ENCODE data around the gene THUMPD2. TPM values are rescaled to one million over a fixed set of nuclear protein-coding genes. Genes with fewer than 3 reads are reported as not detected.
"Not testable (repeated sequence)": the region's sequence is repeated elsewhere in the genome, so short reads cannot be mapped to it uniquely, and the experiment has no call there.

Gene THUMPD2
- polyA plus RNA-seq, 1 donor from 2014 or later: 24.7 TPM

DNA sequence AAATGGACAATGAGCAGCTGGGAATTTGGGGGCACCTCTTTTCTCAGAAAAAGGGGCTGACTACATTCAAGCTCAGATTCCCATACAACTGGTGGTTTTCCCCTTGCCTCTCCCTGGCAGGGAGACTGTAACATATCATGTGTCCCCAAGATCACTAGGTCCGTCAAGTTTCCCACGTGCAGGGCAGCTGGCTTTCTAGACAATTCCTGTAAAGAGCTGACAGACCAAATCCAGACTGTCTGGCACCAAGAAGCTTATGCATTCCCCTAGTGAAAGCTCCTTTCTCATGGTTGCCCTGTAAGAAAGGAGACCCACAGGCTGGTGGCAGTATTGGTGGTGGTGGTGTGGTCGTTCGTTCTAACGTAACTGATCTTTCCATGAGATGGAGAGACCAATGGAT lies 48.8 kb downstream of the THUMPD2 start:
- no peak for TF ChIP-seq CTCF (IDR thresholded peaks at IDR 0.05; ENCODE audit: poor library complexity, severe bottlenecking)
- TF ChIP-seq, protein P1, sequence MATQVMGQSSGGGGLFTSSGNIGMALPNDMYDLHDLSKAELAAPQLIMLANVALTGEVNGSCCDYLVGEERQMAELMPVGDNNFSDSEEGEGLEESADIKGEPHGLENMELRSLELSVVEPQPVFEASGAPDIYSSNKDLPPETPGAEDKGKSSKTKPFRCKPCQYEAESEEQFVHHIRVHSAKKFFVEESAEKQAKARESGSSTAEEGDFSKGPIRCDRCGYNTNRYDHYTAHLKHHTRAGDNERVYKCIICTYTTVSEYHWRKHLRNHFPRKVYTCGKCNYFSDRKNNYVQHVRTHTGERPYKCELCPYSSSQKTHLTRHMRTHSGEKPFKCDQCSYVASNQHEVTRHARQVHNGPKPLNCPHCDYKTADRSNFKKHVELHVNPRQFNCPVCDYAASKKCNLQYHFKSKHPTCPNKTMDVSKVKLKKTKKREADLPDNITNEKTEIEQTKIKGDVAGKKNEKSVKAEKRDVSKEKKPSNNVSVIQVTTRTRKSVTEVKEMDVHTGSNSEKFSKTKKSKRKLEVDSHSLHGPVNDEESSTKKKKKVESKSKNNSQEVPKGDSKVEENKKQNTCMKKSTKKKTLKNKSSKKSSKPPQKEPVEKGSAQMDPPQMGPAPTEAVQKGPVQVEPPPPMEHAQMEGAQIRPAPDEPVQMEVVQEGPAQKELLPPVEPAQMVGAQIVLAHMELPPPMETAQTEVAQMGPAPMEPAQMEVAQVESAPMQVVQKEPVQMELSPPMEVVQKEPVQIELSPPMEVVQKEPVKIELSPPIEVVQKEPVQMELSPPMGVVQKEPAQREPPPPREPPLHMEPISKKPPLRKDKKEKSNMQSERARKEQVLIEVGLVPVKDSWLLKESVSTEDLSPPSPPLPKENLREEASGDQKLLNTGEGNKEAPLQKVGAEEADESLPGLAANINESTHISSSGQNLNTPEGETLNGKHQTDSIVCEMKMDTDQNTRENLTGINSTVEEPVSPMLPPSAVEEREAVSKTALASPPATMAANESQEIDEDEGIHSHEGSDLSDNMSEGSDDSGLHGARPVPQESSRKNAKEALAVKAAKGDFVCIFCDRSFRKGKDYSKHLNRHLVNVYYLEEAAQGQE (IDR thresholded peaks at IDR 0.05; ENCODE audit: borderline replicate concordance): no peak
- TF ChIP-seq EP300 (conservative IDR thresholded peaks at IDR 0.05; ENCODE audit: poor library complexity, severe bottlenecking): no peak
- no peak for TF ChIP-seq EZH2 (IDR thresholded peaks at IDR 0.05; ENCODE audit: borderline replicate concordance, insufficient read depth, low read length, poor library complexity, severe bottlenecking)
- no peak for TF ChIP-seq POLR2AphosphoS5 (IDR thresholded peaks at IDR 0.05)
- TF ChIP-seq RAD21 (conservative IDR thresholded peaks at IDR 0.05): no peak
- TF ChIP-seq TAF1 (IDR thresholded peaks at IDR 0.05; ENCODE audit: low read depth): no peak
- no peak for TF ChIP-seq MXI1 (conservative IDR thresholded peaks at IDR 0.05; ENCODE audit: poor library complexity, severe bottlenecking)
- no peak for TF ChIP-seq SMC3 (conservative IDR thresholded peaks at IDR 0.05; ENCODE audit: poor library complexity)
- Histone ChIP-seq H3K27me3 (ENCODE audit: insufficient read depth, low read depth, low read length) (no peaks in the 10 kb centered on the region), H3K4me2 (ENCODE audit: low read length) (no peak overlapping the region), H3K9me3 (ENCODE audit: low read length) (no peaks in the 10 kb centered on the region), H3K79me2 (replicated peaks; ENCODE audit: insufficient read depth, low read length) (no peaks in the 10 kb centered on the region), H3F3A (ENCODE audit: insufficient read depth, low read length, poor library complexity, severe bottlenecking) (no peaks in the 10 kb centered on the region), H3K27ac (ENCODE audit: low read length) (no peak overlapping the region), H2AFZ (ENCODE audit: low read depth, low read length) (no peak overlapping the region), H3K36me3 (ENCODE audit: insufficient read depth, low read length) (no peaks in the 10 kb centered on the region), H3K9me2 (ENCODE audit: insufficient read depth, low read length) (no peaks in the 10 kb centered on the region), H4K20me1 (ENCODE audit: insufficient read depth) (no peaks in the 10 kb centered on the region), H3K4me3 (ENCODE audit: low read length) (no peak overlapping the region), H3K9ac (ENCODE audit: low read length) (no peak overlapping the region)

GRCh38 chr2:39728941-39729351 lies 50.1 kb downstream of the THUMPD2 start:
- Histone ChIP-seq H3K9ac (ENCODE audit: low read length) (no peak overlapping the region), H2AFZ (ENCODE audit: low read depth, low read length) (no peak overlapping the region), H3K27ac (ENCODE audit: low read length) (no peak overlapping the region), H3K4me2 (ENCODE audit: low read length) (no peak overlapping the region), H3K27me3 (ENCODE audit: insufficient read depth, low read depth, low read length) (no peaks in the 10 kb centered on the region), H4K20me1 (ENCODE audit: insufficient read depth) (no peaks in the 10 kb centered on the region), H3K4me3 (ENCODE audit: low read length) (no peak overlapping the region), H3K9me3 (ENCODE audit: low read length) (no peaks in the 10 kb centered on the region), H3K79me2 (replicated peaks; ENCODE audit: insufficient read depth, low read length) (no peaks in the 10 kb centered on the region), H3F3A (ENCODE audit: insufficient read depth, low read length, poor library complexity, severe bottlenecking) (no peaks in the 10 kb centered on the region), H3K9me2 (ENCODE audit: insufficient read depth, low read length) (no peaks in the 10 kb centered on the region), H3K36me3 (ENCODE audit: insufficient read depth, low read length) (no peaks in the 10 kb centered on the region)
- TF ChIP-seq SMC3 (conservative IDR thresholded peaks at IDR 0.05; ENCODE audit: poor library complexity) (no peak), CTCF (IDR thresholded peaks at IDR 0.05; ENCODE audit: poor library complexity, severe bottlenecking) (peak; percentile 33)

- H3K9me3 ChIP-seq (ENCODE audit: low read length); H4K20me1 ChIP-seq (ENCODE audit: insufficient read depth); H3K27ac ChIP-seq (ENCODE audit: low read length); H2AFZ ChIP-seq (ENCODE audit: low read depth, low read length); H3K9ac ChIP-seq (ENCODE audit: low read length); H3K4me3 ChIP-seq (ENCODE audit: low read length); H3K79me2 ChIP-seq (replicated peaks; ENCODE audit: insufficient read depth, low read length); H3K36me3 ChIP-seq (ENCODE audit: insufficient read depth, low read length); H3K4me2 ChIP-seq (ENCODE audit: low read length); H3F3A ChIP-seq (ENCODE audit: insufficient read depth, low read length, poor library complexity, severe bottlenecking); H3K9me2 ChIP-seq (ENCODE audit: insufficient read depth, low read length); H3K27me3 ChIP-seq (ENCODE audit: insufficient read depth, low read depth, low read length): not testable (repeated sequence)
These were observed 51.0 kb downstream of the THUMPD2 start for GRCh38 chr2:39728085-39728484.

Data from neural cell (in vitro differentiated cells).